GM12878 (cell line): ENCODE data around the gene UBE2QL1. TPM values are rescaled to one million over a fixed set of nuclear protein-coding genes. Genes with fewer than 3 reads are reported as not detected.

Source experiments
- ATF7 ChIP-seq: fragments of 450-650 bp; IDR thresholded peaks from 2 replicates; pipeline ENCODE4 v1.6.1; 2016; ENCODE audit warnings: low read depth, mild to moderate bottlenecking
- CEBPZ ChIP-seq: fragments of 150-350 bp; IDR thresholded peaks from 2 replicates; pipeline ENCODE4 v1.6.1; 2016; ENCODE audit warnings: low read depth, low read length
- ELK1 ChIP-seq: IDR thresholded peaks from 2 replicates; pipeline ENCODE4 v1.6.1; 2012; ENCODE audit warnings: low read depth, low read length, improper control_type of control experiment
- HDAC6 ChIP-seq: fragments of 200-600 bp; sonication (generic); IDR thresholded peaks from one replicate; pipeline ENCODE4 v1.8.0; 2017; ENCODE audit warnings: antibody characterized with exemption; ENCODE audit not compliant: unreplicated experiment
- NFXL1 ChIP-seq: fragments of 450-650 bp; IDR thresholded peaks from 2 replicates; pipeline ENCODE4 v1.6.1; 2017; ENCODE audit warnings: antibody characterized with exemption, mild to moderate bottlenecking, borderline replicate concordance
- RELB ChIP-seq: fragments of 450-650 bp; IDR thresholded peaks from 2 replicates; pipeline ENCODE4 v1.6.1; 2017; ENCODE audit warnings: low read depth, mild to moderate bottlenecking, moderate library complexity
- REST ChIP-seq: IDR thresholded peaks from 2 replicates; pipeline ENCODE4 v1.6.1; 2012; ENCODE audit warnings: mild to moderate bottlenecking, low read depth, low read length
- SMAD1 ChIP-seq: fragments of 450-650 bp; IDR thresholded peaks from 2 replicates; pipeline ENCODE4 v1.6.1; 2018; ENCODE audit warnings: mild to moderate bottlenecking, low read depth; ENCODE audit not compliant: partially characterized antibody
- SMC3 ChIP-seq: IDR thresholded peaks from 2 replicates; pipeline ENCODE4 v1.6.1; 2011; ENCODE audit warnings: low read length, improper control_type of control experiment, borderline replicate concordance
- STAT3 ChIP-seq: IDR thresholded peaks from 2 replicates; pipeline ENCODE4 v1.6.1; 2011; ENCODE audit warnings: low read depth, low read length, improper control_type of control experiment
- TCF7 ChIP-seq: IDR thresholded peaks from 2 replicates; pipeline ENCODE4 v1.6.1; 2014; ENCODE audit warnings: antibody characterized with exemption, borderline replicate concordance
- polyA plus RNA-seq, 11 experiments: library from polyadenylated mRNA; depleted of rRNA in 4 of 11; unstranded in 6 of 11; stranded (reverse) in 5 of 11; fragments of >200 nt; fragmentation: Nextera tagmentation in 4 of 11; fragmentation: Illumina TruSeq in 1 of 11; extraction: Ambion mirVana in 4 of 11; extraction: Trizol in 1 of 11; gene quantifications; 1 replicate in 1 of 11; 2 replicates in 10 of 11; pipeline versions ENCODE4 v1.2.1 to v1.2.3, GENCODE V29; 2011 to 2016; ENCODE audit warnings: inconsistent platforms in 2 of 11, missing spikeins in 2 of 11, low read depth in 1 of 11
- total RNA-seq, 4 experiments: library from RNA; depleted of rRNA in 3 of 4; stranded (reverse); fragments of >200 nt in 3 of 4; fragmentation: Illumina TruSeq in 1 of 4; extraction: Trizol in 1 of 4; gene quantifications; 2 replicates each; pipeline versions ENCODE4 v1.2.1 to v1.2.3, GENCODE V29; 2013 to 2021
- TF ChIP-seq, protein P1 (sequence below): fragments of 450-650 bp; conservative IDR thresholded peaks from 2 replicates; pipeline ENCODE4 v1.6.1; 2017; ENCODE audit warnings: mild to moderate bottlenecking, moderate library complexity
- TF ChIP-seq, protein P2 (sequence below): fragments of 450-650 bp; formaldehyde crosslinking; IDR thresholded peaks from 2 replicates; pipeline ENCODE4 v1.4.0; 2020; ENCODE audit warnings: mild to moderate bottlenecking, moderate library complexity

UBE2QL1 gene
- total and polyA plus RNA-seq, 10 of the 15 experiments (the other 5 are each of a cell fraction or from before 2014, with no cell fraction given) = 0.03 to 0.62 (median 0.04) TPM; not detected in 6

DNA sequence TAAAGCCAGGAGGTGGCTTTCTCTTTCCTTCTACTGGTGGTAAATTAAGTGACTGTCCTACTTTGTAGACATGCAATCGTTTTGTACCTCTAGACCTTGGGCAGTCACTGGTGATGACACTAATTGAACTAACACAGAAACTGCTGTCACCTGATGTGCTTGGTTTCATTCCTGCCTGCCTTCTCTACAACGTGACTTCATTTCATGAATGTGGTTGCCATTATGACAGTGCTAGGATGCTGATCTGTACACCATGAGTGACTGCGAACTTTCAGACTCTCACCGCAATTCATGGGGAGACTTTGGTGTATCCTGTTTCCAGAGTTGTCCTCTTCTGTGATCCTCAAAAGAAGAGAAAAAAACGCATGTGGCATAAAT, 47.5 kb downstream of the UBE2QL1 start (continued):
- TF ChIP-seq ATF7 (peak; percentile 96), CEBPZ (peak; percentile 62; the same call in 1 of the 2 replicates), STAT3 (no peak), RELB (peak; percentile 97), ELK1 (no peak), REST (no peak), SMC3 (no peak; the same call in 1 of the 2 replicates), HDAC6 (no peak), TCF7 (peak; percentile 57; the same call in 1 of the 2 replicates), SMAD1 (peak; percentile 65), NFXL1 (no peak)
- TF ChIP-seq, protein P1, sequence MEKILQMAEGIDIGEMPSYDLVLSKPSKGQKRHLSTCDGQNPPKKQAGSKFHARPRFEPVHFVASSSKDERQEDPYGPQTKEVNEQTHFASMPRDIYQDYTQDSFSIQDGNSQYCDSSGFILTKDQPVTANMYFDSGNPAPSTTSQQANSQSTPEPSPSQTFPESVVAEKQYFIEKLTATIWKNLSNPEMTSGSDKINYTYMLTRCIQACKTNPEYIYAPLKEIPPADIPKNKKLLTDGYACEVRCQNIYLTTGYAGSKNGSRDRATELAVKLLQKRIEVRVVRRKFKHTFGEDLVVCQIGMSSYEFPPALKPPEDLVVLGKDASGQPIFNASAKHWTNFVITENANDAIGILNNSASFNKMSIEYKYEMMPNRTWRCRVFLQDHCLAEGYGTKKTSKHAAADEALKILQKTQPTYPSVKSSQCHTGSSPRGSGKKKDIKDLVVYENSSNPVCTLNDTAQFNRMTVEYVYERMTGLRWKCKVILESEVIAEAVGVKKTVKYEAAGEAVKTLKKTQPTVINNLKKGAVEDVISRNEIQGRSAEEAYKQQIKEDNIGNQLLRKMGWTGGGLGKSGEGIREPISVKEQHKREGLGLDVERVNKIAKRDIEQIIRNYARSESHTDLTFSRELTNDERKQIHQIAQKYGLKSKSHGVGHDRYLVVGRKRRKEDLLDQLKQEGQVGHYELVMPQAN = no peak
- TF ChIP-seq, protein P2, sequence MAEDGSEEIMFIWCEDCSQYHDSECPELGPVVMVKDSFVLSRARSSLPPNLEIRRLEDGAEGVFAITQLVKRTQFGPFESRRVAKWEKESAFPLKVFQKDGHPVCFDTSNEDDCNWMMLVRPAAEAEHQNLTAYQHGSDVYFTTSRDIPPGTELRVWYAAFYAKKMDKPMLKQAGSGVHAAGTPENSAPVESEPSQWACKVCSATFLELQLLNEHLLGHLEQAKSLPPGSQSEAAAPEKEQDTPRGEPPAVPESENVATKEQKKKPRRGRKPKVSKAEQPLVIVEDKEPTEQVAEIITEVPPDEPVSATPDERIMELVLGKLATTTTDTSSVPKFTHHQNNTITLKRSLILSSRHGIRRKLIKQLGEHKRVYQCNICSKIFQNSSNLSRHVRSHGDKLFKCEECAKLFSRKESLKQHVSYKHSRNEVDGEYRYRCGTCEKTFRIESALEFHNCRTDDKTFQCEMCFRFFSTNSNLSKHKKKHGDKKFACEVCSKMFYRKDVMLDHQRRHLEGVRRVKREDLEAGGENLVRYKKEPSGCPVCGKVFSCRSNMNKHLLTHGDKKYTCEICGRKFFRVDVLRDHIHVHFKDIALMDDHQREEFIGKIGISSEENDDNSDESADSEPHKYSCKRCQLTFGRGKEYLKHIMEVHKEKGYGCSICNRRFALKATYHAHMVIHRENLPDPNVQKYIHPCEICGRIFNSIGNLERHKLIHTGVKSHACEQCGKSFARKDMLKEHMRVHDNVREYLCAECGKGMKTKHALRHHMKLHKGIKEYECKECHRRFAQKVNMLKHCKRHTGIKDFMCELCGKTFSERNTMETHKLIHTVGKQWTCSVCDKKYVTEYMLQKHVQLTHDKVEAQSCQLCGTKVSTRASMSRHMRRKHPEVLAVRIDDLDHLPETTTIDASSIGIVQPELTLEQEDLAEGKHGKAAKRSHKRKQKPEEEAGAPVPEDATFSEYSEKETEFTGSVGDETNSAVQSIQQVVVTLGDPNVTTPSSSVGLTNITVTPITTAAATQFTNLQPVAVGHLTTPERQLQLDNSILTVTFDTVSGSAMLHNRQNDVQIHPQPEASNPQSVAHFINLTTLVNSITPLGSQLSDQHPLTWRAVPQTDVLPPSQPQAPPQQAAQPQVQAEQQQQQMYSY (CRISPR knock-in tag) = no peak
